ENCODE results near the gene KNDC1. TPM values are rescaled to one million over a fixed set of nuclear protein-coding genes. Genes with fewer than 3 reads are reported as not detected.
A peak's percentile ranks its signal among the peaks of the same experiment; 100 is the strongest.

The KNDC1 gene
- total and polyA plus RNA-seq, 2 of the 13 experiments (the other 11 are each of a cell fraction or from before 2014, with no cell fraction given), result 0.69 TPM; not detected in 1

DNA sequence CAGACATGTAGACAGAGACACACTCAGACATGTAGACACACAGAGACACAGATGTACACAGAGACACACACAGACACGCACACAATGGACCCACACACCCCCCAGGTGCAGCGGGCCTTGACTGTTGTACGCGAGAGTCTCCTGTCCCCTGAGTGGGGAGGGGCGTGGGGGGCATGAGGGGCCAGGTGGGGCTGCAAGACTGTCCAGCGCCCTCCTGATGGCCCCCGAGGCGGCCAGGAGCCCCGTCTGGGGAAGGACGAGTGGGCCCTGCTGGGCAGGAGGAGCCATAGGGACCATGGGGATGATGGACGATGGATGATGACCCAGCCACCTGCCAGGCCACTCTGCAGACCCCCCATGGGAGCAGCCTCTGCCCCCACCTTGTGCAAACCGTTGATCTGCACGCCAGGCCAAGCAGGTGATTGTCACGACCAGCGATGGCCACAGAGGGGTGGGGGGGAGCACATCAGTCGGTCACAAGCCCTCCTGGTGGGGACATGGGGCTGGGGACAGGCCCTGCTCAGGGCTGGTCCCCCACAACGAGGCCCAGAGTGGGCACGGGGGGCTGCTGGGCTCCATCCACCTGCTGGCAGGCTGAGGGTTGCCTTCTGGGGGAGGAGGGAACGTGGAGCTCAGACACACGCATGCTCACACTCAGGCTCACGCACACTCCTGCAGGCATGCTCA is 89.2 kb downstream of the KNDC1 start:
- H3K36me3 ChIP-seq (replicated peaks in 1 of 2; ENCODE audit: control insufficient read depth in 1 of 2, insufficient read depth in 2 of 2, low read length in 2 of 2), result no peaks in the 10 kb centered on the region
- H3K9ac ChIP-seq (ENCODE audit: insufficient read depth, low read depth, low read length), result no peak overlapping the region
- no peaks in the 10 kb centered on the region for H3K9me3 ChIP-seq (ENCODE audit: low read length)
- peaks cover 33% of the 10 kb centered on the region for H3K4me1 ChIP-seq (ENCODE audit: insufficient read depth, low read length)
- CTCF ChIA-PET (ENCODE audit: low intra/inter-chr PET ratio, low total read pairs), result no interaction called here
- H3K27me3 ChIP-seq (ENCODE audit: control insufficient read depth in 1 of 2, insufficient read depth in 2 of 2, low read length in 2 of 2), result peaks cover 19 to 65% of the 10 kb centered on the region in 2 experiments
- no peaks in the 10 kb centered on the region for H3K79me2 ChIP-seq (ENCODE audit: insufficient read depth, low read length)
- WGBS (ENCODE audit: low lambda C conversion rate), result 17% methylated on average over 3 of the region's 21 CpGs
- H3K4me2 ChIP-seq (ENCODE audit: low read depth, low read length), result no peak overlapping the region
- TF ChIP-seq ZNF552 (CRISPR knock-in tag; IDR thresholded peaks at IDR 0.05; ENCODE audit: borderline replicate concordance) (no peak), ZNF263 (CRISPR knock-in tag; IDR thresholded peaks at IDR 0.05) (peak; percentile 45; the same call in 1 of the 2 replicates), GATAD1 (CRISPR knock-in tag; IDR thresholded peaks at IDR 0.05) (no peak)
- TF ChIP-seq, protein P1, sequence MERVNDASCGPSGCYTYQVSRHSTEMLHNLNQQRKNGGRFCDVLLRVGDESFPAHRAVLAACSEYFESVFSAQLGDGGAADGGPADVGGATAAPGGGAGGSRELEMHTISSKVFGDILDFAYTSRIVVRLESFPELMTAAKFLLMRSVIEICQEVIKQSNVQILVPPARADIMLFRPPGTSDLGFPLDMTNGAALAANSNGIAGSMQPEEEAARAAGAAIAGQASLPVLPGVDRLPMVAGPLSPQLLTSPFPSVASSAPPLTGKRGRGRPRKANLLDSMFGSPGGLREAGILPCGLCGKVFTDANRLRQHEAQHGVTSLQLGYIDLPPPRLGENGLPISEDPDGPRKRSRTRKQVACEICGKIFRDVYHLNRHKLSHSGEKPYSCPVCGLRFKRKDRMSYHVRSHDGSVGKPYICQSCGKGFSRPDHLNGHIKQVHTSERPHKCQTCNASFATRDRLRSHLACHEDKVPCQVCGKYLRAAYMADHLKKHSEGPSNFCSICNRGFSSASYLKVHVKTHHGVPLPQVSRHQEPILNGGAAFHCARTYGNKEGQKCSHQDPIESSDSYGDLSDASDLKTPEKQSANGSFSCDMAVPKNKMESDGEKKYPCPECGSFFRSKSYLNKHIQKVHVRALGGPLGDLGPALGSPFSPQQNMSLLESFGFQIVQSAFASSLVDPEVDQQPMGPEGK (CRISPR knock-in tag; IDR thresholded peaks at IDR 0.05), result 0 out of 2 replicates have a peak, but pooled peaks have one; percentile 11
- DNase-seq (ENCODE audit: low spot score) (no peak), FAIRE-seq (no peak), ATAC-seq (peak; percentile 62)
- intact Hi-C loops (cut with micrococcal nuclease; ENCODE audit: unreplicated experiment), result no loop called here
- H3K4me3 ChIP-seq (replicated peaks in 1 of 3; ENCODE audit: insufficient read depth in 1 of 3, low read depth in 2 of 3, low read length in 3 of 3), result no peak overlapping the region
- in situ Hi-C loops (cut with HindIII; ENCODE audit: extremely low pct_ligation_motif_present, low pct_unique_long_range_greater_than_20kb), result no loop called here
- no peak overlapping the region for H3K27ac ChIP-seq (ENCODE audit: extremely low read length, insufficient read depth, low read length)
- no TSS peak for BruUV-seq (replicated peaks)
- no peak overlapping the region for H2AFZ ChIP-seq (ENCODE audit: low read length)
- POLR2A ChIA-PET, result no interaction called here
- no peaks in the 10 kb centered on the region for H4K20me1 ChIP-seq (ENCODE audit: insufficient read depth, low read length)

Measured in HepG2 (cell line).